ENCODE measurements around the gene STK26.

Gene STK26

DNA sequence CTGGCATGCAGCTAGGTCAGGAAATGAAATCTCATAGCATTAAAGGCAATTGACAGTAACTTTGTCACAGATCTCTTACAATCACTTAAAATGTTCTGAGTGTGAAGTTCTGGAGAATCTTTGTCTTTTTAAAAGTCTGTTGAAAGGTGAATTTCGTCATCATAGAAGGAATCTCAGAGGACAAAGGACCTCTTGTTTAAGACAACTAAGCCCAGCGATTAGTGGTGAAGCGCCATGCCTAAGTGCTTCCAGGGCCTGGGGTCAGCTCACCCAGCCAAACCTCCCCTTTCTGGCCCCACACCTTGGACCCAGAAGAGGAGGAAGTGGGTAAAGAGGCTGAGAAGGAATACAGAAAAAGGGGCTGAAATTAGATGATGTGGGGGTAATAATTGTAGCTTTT, 96.2 kb downstream of the STK26 start:
- no peak overlapping the region for H3K9ac ChIP-seq (ENCODE audit: insufficient read length, low read depth)
- no peaks in the 10 kb centered on the region for H3K36me3 ChIP-seq (ENCODE audit: insufficient read depth, insufficient read length, low read length)
- H3K27me3 ChIP-seq (ENCODE audit: insufficient read depth, insufficient read length), result no peaks in the 10 kb centered on the region
- no peak overlapping the region for H3K4me3 ChIP-seq (ENCODE audit: insufficient read length, low read depth)
- H3K4me1 ChIP-seq (ENCODE audit: insufficient read depth, insufficient read length), result no peaks in the 10 kb centered on the region
- peaks cover 6% of the 10 kb centered on the region; the same call in 1 of the 2 replicates for H3K9me3 ChIP-seq (ENCODE audit: insufficient read depth, low read length)
- TF ChIP-seq ZNF274 (IDR thresholded peaks at IDR 0.05; ENCODE audit: low read depth, low read length) (no peak), YY1 (IDR thresholded peaks at IDR 0.05; ENCODE audit: insufficient read depth, insufficient read length) (no peak), SUZ12 (IDR thresholded peaks at IDR 0.05; ENCODE audit: extremely low read depth, insufficient read depth, insufficient read length) (no peak)
- DNase-seq (ENCODE audit: low read depth, low spot score), result no peak

- Histone ChIP-seq H3K4me1 (ENCODE audit: insufficient read depth, insufficient read length) (no peaks in the 10 kb centered on the region), H3K9me3 (ENCODE audit: insufficient read depth, low read length) (peaks cover 6% of the 10 kb centered on the region; the same call in 1 of the 2 replicates), H3K27me3 (ENCODE audit: insufficient read depth, insufficient read length) (no peaks in the 10 kb centered on the region), H3K9ac (ENCODE audit: insufficient read length, low read depth) (no peak overlapping the region), H3K4me3 (ENCODE audit: insufficient read length, low read depth) (no peak overlapping the region), H3K36me3 (ENCODE audit: insufficient read depth, insufficient read length, low read length) (no peaks in the 10 kb centered on the region)
- no peak for DNase-seq (ENCODE audit: low read depth, low spot score)
- TF ChIP-seq SUZ12 (IDR thresholded peaks at IDR 0.05; ENCODE audit: extremely low read depth, insufficient read depth, insufficient read length) (no peak), YY1 (IDR thresholded peaks at IDR 0.05; ENCODE audit: insufficient read depth, insufficient read length) (no peak), ZNF274 (IDR thresholded peaks at IDR 0.05; ENCODE audit: low read depth, low read length) (no peak)
These were observed 96.9 kb downstream of the STK26 start for GRCh38 chrX:132119821-132120515.

- no peak overlapping the region for H3K9ac ChIP-seq (ENCODE audit: insufficient read length, low read depth)
- no peak for TF ChIP-seq ZNF274 (IDR thresholded peaks at IDR 0.05; ENCODE audit: low read depth, low read length)
- TF ChIP-seq SUZ12 (IDR thresholded peaks at IDR 0.05; ENCODE audit: extremely low read depth, insufficient read depth, insufficient read length), result no peak
- TF ChIP-seq YY1 (IDR thresholded peaks at IDR 0.05; ENCODE audit: insufficient read depth, insufficient read length), result no peak
- H3K4me1 ChIP-seq (ENCODE audit: insufficient read depth, insufficient read length), result no peaks in the 10 kb centered on the region
- H3K9me3 ChIP-seq (ENCODE audit: insufficient read depth, low read length), result peaks cover 6% of the 10 kb centered on the region; the same call in 1 of the 2 replicates
- DNase-seq (ENCODE audit: low read depth, low spot score), result no peak
- no peak overlapping the region for H3K4me3 ChIP-seq (ENCODE audit: insufficient read length, low read depth)
- no peaks in the 10 kb centered on the region for H3K36me3 ChIP-seq (ENCODE audit: insufficient read depth, insufficient read length, low read length)
- no peaks in the 10 kb centered on the region for H3K27me3 ChIP-seq (ENCODE audit: insufficient read depth, insufficient read length)
These were observed 97.8 kb downstream of the STK26 start for GRCh38 chrX:132120913-132121312.
